RPMI7951 (cell line): ENCODE results near the gene TRDN. TPM values are rescaled to one million over a fixed set of nuclear protein-coding genes. Genes with fewer than 3 reads are reported as not detected.
"Not testable (repeated sequence)": the region's sequence is repeated elsewhere in the genome, so short reads cannot be mapped to it uniquely, and the experiment has no call there.

Experiments
- DNase-seq: peaks from one replicate; pipeline ENCODE4 v3.0.0-alpha.2; 2012; ENCODE audit warnings: low read depth
- total RNA-seq: library from RNA; depleted of rRNA; stranded (reverse); fragments of >200 nt; shearing (Covaris generic); gene quantifications from 2 replicates; pipeline ENCODE4 v1.2.3, GENCODE V29; 2014

TRDN gene
- total RNA-seq, 1 experiment from 2014 or later: not detected

GRCh38 chr6:123635144-123635543 is 1.6 kb downstream of the TRDN start:
- DNase-seq: no peak

- no peak for DNase-seq
These were observed 4.1 kb downstream of the TRDN start for GRCh38 chr6:123632641-123633040.

- no peak for DNase-seq
These were observed 7.3 kb downstream of the TRDN start for GRCh38 chr6:123629258-123629941.

- no peak for DNase-seq
These were observed 11.1 kb downstream of the TRDN start for GRCh38 chr6:123625696-123626095.

- DNase-seq: no peak
These were observed 14.0 kb downstream of the TRDN start for GRCh38 chr6:123622780-123623179.

GRCh38 chr6:123619156-123619555 is 17.6 kb downstream of the TRDN start:
- no peak for DNase-seq

GRCh38 chr6:123616942-123617341 is 19.8 kb downstream of the TRDN start:
- no peak for DNase-seq

GRCh38 chr6:123616016-123616415 is 20.7 kb downstream of the TRDN start:
- DNase-seq: no peak

GRCh38 chr6:123610779-123611178 is 26.0 kb downstream of the TRDN start:
- no peak for DNase-seq

- DNase-seq: no peak
These were observed 32.7 kb downstream of the TRDN start for GRCh38 chr6:123604067-123604466.

GRCh38 chr6:123598011-123598410 is 38.7 kb downstream of the TRDN start:
- no peak for DNase-seq

- DNase-seq: no peak
These were observed 42.0 kb downstream of the TRDN start for GRCh38 chr6:123594776-123595175.

- no peak for DNase-seq
These were observed 44.3 kb downstream of the TRDN start for GRCh38 chr6:123592426-123592825.

GRCh38 chr6:123589973-123590372 is 46.8 kb downstream of the TRDN start:
- no peak for DNase-seq

- DNase-seq: no peak
These were observed 47.4 kb downstream of the TRDN start for GRCh38 chr6:123589317-123589716.

GRCh38 chr6:123588546-123588895 is 48.2 kb downstream of the TRDN start:
- DNase-seq: no peak

GRCh38 chr6:123587838-123588545 is 48.8 kb downstream of the TRDN start:
- no peak for DNase-seq

- DNase-seq: not testable (repeated sequence)
These were observed 49.3 kb downstream of the TRDN start for GRCh38 chr6:123587407-123587806.

GRCh38 chr6:123580331-123580730 is 56.4 kb downstream of the TRDN start:
- no peak for DNase-seq

- no peak for DNase-seq
These were observed 61.6 kb downstream of the TRDN start for GRCh38 chr6:123575188-123575587.

GRCh38 chr6:123570813-123571684 is 65.7 kb downstream of the TRDN start:
- no peak for DNase-seq

- DNase-seq: no peak
These were observed 67.2 kb downstream of the TRDN start for GRCh38 chr6:123569575-123569974.

GRCh38 chr6:123565529-123565928 is 71.2 kb downstream of the TRDN start:
- no peak for DNase-seq
